Esophagus muscularis mucosa (tissue), 3 donors: Measurements from ENCODE around the gene ING2.

Experiments
- POLR2A ChIP-seq: fragments of 450-650 bp; IDR thresholded peaks from one replicate; pipeline ENCODE4 v1.6.1; 2017; ENCODE audit warnings: antibody characterized with exemption, moderate library complexity, mild to moderate bottlenecking, low read depth
- TF ChIP-seq, protein P1 (sequence below), 3 experiments: fragments of 200-600 bp in 2 of 3; fragments of 450-650 bp in 1 of 3; sonication (generic) in 2 of 3; IDR thresholded peaks; one replicate each; pipeline ENCODE4 v1.5.1; 2017 to 2019; ENCODE audit warnings: antibody characterized with exemption in 3 of 3, mild to moderate bottlenecking in 2 of 3, moderate library complexity in 1 of 3

DNA sequence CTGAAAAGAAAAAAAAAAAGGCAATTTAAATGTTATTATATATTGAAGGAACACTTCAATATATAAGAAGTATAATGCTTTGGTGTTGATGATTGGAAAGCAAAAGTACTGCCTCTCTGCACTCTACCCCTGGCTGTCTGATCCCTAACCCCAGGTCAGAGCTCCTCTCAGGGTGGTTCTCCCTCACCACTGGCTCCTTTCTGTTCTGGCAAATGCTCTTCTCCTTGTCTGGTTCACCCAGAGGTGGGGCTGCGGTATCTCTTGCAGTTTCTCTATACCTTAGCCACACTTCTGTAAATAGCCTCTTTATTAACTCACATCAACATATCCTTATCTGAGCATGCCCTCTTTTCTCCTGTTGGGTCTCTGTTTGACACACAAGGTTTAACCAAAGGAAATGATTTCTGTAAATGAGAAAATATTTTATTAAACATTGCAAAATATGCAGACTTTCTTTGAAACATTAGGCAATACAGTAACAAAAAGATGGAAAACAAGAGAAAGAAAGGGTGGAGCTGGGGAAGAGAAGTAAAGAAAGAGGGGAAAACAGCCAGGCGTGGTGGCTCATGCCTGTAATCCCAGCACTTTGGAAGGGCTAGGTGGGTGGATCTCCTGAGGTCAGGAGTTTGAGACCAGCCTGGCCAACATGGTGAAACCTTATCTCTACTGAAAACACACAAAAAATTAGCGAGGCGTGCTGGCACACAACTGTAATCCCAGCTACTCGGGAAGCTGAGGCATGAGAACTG, 45.7 kb downstream of the ING2 start:
- TF ChIP-seq, protein P1, sequence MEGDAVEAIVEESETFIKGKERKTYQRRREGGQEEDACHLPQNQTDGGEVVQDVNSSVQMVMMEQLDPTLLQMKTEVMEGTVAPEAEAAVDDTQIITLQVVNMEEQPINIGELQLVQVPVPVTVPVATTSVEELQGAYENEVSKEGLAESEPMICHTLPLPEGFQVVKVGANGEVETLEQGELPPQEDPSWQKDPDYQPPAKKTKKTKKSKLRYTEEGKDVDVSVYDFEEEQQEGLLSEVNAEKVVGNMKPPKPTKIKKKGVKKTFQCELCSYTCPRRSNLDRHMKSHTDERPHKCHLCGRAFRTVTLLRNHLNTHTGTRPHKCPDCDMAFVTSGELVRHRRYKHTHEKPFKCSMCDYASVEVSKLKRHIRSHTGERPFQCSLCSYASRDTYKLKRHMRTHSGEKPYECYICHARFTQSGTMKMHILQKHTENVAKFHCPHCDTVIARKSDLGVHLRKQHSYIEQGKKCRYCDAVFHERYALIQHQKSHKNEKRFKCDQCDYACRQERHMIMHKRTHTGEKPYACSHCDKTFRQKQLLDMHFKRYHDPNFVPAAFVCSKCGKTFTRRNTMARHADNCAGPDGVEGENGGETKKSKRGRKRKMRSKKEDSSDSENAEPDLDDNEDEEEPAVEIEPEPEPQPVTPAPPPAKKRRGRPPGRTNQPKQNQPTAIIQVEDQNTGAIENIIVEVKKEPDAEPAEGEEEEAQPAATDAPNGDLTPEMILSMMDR (IDR thresholded peaks at IDR 0.05), result no peak
- no peak for TF ChIP-seq POLR2A
